B cell (primary cell): Measurements from ENCODE around the gene CD1D. TPM values are rescaled to one million over a fixed set of nuclear protein-coding genes. Genes with fewer than 3 reads are reported as not detected.

ENCODE experiments used
- ATAC-seq: fragments of 200-7000 bp; cut with Tn5 transposase; one replicate; pipeline ENCODE4 v1.10.0; 2021; ENCODE audit warnings: low read depth, mild to moderate bottlenecking, moderate number of reproducible peaks, moderate library complexity
- CTCF ChIA-PET: fragments of 350-600 bp; sonication (Branson Sonifier 250); formaldehyde crosslinking; loops from one replicate; lab custom pipeline; 2021; ENCODE audit warnings: antibody characterized with exemption, inconsistent platforms; lab: Charles Lee
- POLR2A ChIA-PET: fragments of 350-600 bp; sonication (Branson Sonifier 250); formaldehyde crosslinking; loops from one replicate; lab custom pipeline; 2021; ENCODE audit warnings: antibody characterized with exemption; lab: Charles Lee
- DNase-seq: peaks from one replicate; pipeline ENCODE4 v3.0.0; 2013
- H2AFZ ChIP-seq: 2 replicates; pipeline ENCODE4 v1.6.1; 2012; ENCODE audit warnings: mild to moderate bottlenecking, low read depth, low read length; ENCODE audit not compliant: insufficient read depth, poor library complexity, severe bottlenecking
- H3K27ac ChIP-seq, 2 donors: 1 replicate in 1 of 2; 2 replicates in 1 of 2; pipeline ENCODE4 v1.5.1; 2012 to 2013; ENCODE audit warnings: low read length in 2 of 2, mild to moderate bottlenecking in 2 of 2, moderate library complexity in 1 of 2
- H3K27me3 ChIP-seq, 4 experiments: fragments of 200-600 bp in 1 of 4; sonication (generic) in 1 of 4; replicated peaks in 1 of 4; 1 replicate in 2 of 4; 2 replicates in 2 of 4; pipeline versions ENCODE4 v1.6.1 to v1.7.0; 2013 to 2016; ENCODE audit warnings: low read length in 3 of 4, mild to moderate bottlenecking in 2 of 4, mixed read lengths in 1 of 4, moderate library complexity in 1 of 4; ENCODE audit not compliant: insufficient read depth in 4 of 4, control insufficient read depth in 3 of 4; ENCODE audit errors: control extremely low read depth in 1 of 4
- H3K36me3 ChIP-seq, 2 experiments: replicated peaks in 1 of 2; 1 replicate in 1 of 2; 2 replicates in 1 of 2; pipeline versions ENCODE4 v1.6.1 to v1.7.1; 2013; ENCODE audit warnings: low read length in 1 of 2; ENCODE audit not compliant: insufficient read depth in 2 of 2, control insufficient read depth in 1 of 2; ENCODE audit errors: control extremely low read depth in 1 of 2, extremely low read depth in 1 of 2
- H3K4me1 ChIP-seq, 2 donors: fragments of 200-600 bp in 1 of 2; sonication (generic) in 1 of 2; 1 replicate in 1 of 2; 2 replicates in 1 of 2; pipeline versions ENCODE4 v1.5.1 to v1.6.1; 2013 to 2017; ENCODE audit warnings: low read length in 2 of 2; ENCODE audit not compliant: control insufficient read depth in 2 of 2, insufficient read depth in 2 of 2
- H3K4me2 ChIP-seq: replicated peaks from 2 replicates; pipeline ENCODE3; 2012; ENCODE audit warnings: mild to moderate bottlenecking, low read depth, low read length; ENCODE audit not compliant: poor library complexity, severe bottlenecking
- H3K4me3 ChIP-seq, 5 experiments: fragments of 200-600 bp in 1 of 5; sonication (generic) in 1 of 5; 1 replicate in 3 of 5; 2 replicates in 2 of 5; pipeline versions ENCODE4 v1.5.1 to v1.7.0; 2011 to 2016; ENCODE audit warnings: low read length in 4 of 5, mild to moderate bottlenecking in 4 of 5, low read depth in 2 of 5, control low read depth in 1 of 5, moderate library complexity in 1 of 5; ENCODE audit not compliant: insufficient read depth in 1 of 5; ENCODE audit errors: control extremely low read depth in 1 of 5, extremely low read depth in 1 of 5
- H3K79me2 ChIP-seq: fragments of 200-600 bp; sonication (generic); one replicate; pipeline ENCODE4 v1.6.0; 2016; ENCODE audit warnings: low read length; ENCODE audit not compliant: control insufficient read depth, insufficient read depth
- H3K9ac ChIP-seq: fragments of 200-600 bp; sonication (generic); 2 replicates; pipeline ENCODE4 v1.6.1; 2017; ENCODE audit warnings: mild to moderate bottlenecking, low read length, moderate library complexity
- H3K9me3 ChIP-seq, 3 donors: one replicate each; pipeline versions ENCODE4 v1.6.1 to v1.7.1; 2013; ENCODE audit warnings: low read length in 2 of 3; ENCODE audit not compliant: control insufficient read depth in 2 of 3, insufficient read depth in 1 of 3; ENCODE audit errors: control extremely low read depth in 1 of 3
- H4K20me1 ChIP-seq: 2 replicates; pipeline ENCODE4 v1.6.0; 2012; ENCODE audit warnings: mild to moderate bottlenecking, low read length; ENCODE audit not compliant: insufficient read depth, control insufficient read depth, poor library complexity, severe bottlenecking
- H3K27ac Mint-ChIP-seq: one replicate; pipeline ENCODE4 v1.8.0; 2021; ENCODE audit warnings: mixed read lengths
- H3K27me3 Mint-ChIP-seq: one replicate; pipeline ENCODE4 v1.8.0; 2021; ENCODE audit warnings: mixed read lengths
- H3K4me1 Mint-ChIP-seq: one replicate; pipeline ENCODE4 v1.8.0; 2021; ENCODE audit warnings: mixed read lengths
- H3K4me3 Mint-ChIP-seq: one replicate; pipeline ENCODE4 v1.8.0; 2021; ENCODE audit warnings: mixed read lengths
- H3K9me3 Mint-ChIP-seq: one replicate; pipeline ENCODE4 v1.8.0; 2022; ENCODE audit warnings: mixed read lengths; ENCODE audit not compliant: insufficient read depth
- CTCF ChIP-seq: fragments of 200-600 bp; IDR thresholded peaks from one replicate; pipeline ENCODE4 v1.8.0; 2022; ENCODE audit warnings: antibody characterized with exemption, mild to moderate bottlenecking
- EZH2 ChIP-seq: IDR thresholded peaks from 2 replicates; pipeline ENCODE4 v1.6.1; 2012; ENCODE audit warnings: borderline replicate concordance, low read depth, mild to moderate bottlenecking, moderate library complexity, low read length; ENCODE audit not compliant: insufficient read depth, poor library complexity, severe bottlenecking
- WGBS: methylation state at CpG from one replicate; pipeline ENCODE4 v1.1.5; 2013; ENCODE audit warnings: missing lambda C conversion rate; ENCODE audit not compliant: insufficient coverage; 5-methylcytosine and 5-hydroxymethylcytosine counted together
- intact Hi-C: fragments of 100-400 bp; cut with micrococcal nuclease; formaldehyde crosslinking; loops from one replicate; pipeline ENCODE4 v1.10.0; 2022
- polyA plus RNA-seq: library from polyadenylated mRNA; depleted of rRNA; stranded (reverse); fragments of >200 nt; gene quantifications from 2 replicates; pipeline ENCODE4 v1.2.3, GENCODE V29; 2012
- total RNA-seq, 2 donors: library from RNA; stranded (reverse); fragments of 120-200 nt in 1 of 2; gene quantifications; 1 replicate in 1 of 2; 2 replicates in 1 of 2; pipeline versions ENCODE4 v1.2.3 to v1.2.4, GENCODE V29; 2013 to 2022

Gene CD1D
- total and polyA plus RNA-seq, 2 donors (not counting 1 experiment from before 2014, with no cell fraction given) = 5.9 to 23.6 TPM

DNA sequence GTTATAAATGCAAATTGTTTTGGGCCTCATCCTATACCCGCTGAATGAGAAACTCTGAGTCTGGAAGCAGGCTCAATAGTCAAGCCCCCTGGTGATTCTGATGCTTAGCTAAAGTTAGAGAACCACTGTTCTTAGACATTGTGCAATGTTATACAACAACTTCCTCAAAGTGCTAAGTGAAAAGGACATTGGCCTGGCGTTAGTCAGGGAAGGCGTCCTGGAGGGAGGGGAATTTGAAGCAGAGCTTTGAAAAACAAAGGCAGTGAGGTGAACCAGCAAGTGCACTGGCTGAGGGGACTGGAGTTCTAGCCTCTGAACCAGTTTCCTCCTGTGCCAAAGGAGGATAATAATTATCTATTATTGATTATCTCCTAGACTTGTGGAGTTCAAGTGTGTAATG is 5.1 kb downstream of the CD1D start:
- no peaks in the 10 kb centered on the region for H3K27me3 ChIP-seq
- Mint-ChIP-seq H3K27me3 (no peaks in the 10 kb centered on the region), H3K9me3 (no peaks in the 10 kb centered on the region), H3K4me1 (peaks cover 56% of the 10 kb centered on the region), H3K27ac (peak overlapping the region; percentile 51), H3K4me3 (no peak overlapping the region)
- H3K9me3 ChIP-seq = no peaks in the 10 kb centered on the region
- no peaks in the 10 kb centered on the region for H4K20me1 ChIP-seq
- H3K27ac ChIP-seq = no peak overlapping the region
- ATAC-seq (no peak), DNase-seq (no peak)
- H3K4me3 ChIP-seq = no peak overlapping the region
- ChIA-PET CTCF (interaction anchor here (1.1 to 5.1 kb wide), 5 partner anchors 12 to 144 kb away, joined by 4 to 44 read pairs (median 5); no protein-coding TSS in a partner anchor), POLR2A (interaction anchor here (0.6 kb wide), 1 partner anchor 19 kb away, joined by 4 read pairs; no protein-coding TSS in a partner anchor)
- H2AFZ ChIP-seq = no peak overlapping the region
- TF ChIP-seq EZH2 (no peak), CTCF (no peak)
- H3K4me2 ChIP-seq = no peak overlapping the region
- H3K79me2 ChIP-seq = peaks cover 20% of the 10 kb centered on the region
- H3K4me1 ChIP-seq = peaks cover 35 to 37% of the 10 kb centered on the region in 2 donors
- H3K9ac ChIP-seq = no peak overlapping the region
- peaks cover 0 to 20% of the 10 kb centered on the region in 2 experiments for H3K36me3 ChIP-seq
- intact Hi-C loops = no loop called here
- 100% methylated on average over 1 of the region's 3 CpGs for WGBS

DNA sequence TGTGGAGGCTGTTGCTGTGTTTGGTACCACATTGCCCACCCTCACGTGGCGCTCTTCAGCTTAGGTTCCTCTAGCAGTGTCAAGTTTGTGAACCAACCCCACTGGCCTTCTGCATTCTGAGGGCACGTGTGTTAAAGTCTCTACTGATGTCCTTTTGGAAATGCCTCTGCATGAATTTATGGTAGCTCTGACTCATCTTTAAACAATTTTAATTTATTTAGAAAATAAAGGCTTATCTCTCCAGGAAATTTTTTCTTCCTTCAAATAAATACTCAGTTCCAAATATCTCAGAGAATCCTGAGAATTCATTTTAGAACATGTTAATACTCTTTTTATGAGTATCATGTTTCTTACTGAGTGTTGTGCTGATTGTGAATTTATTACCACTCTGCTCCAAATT is 5.5 kb downstream of the CD1D start:
- ATAC-seq = no peak
- no peaks in the 10 kb centered on the region for H3K27me3 ChIP-seq
- no peaks in the 10 kb centered on the region for H3K9me3 ChIP-seq
- peaks cover 34 to 37% of the 10 kb centered on the region in 2 donors for H3K4me1 ChIP-seq
- ChIA-PET POLR2A (interaction anchor here (0.6 kb wide), 1 partner anchor 20 kb away, joined by 4 read pairs; no protein-coding TSS in a partner anchor), CTCF (interaction anchor here (1.2 to 5.1 kb wide), 5 partner anchors 11 to 144 kb away, joined by 4 to 44 read pairs (median 5); no protein-coding TSS in a partner anchor)
- Mint-ChIP-seq H3K27ac (no peak overlapping the region), H3K4me3 (no peak overlapping the region), H3K9me3 (no peaks in the 10 kb centered on the region), H3K27me3 (no peaks in the 10 kb centered on the region), H3K4me1 (peaks cover 51% of the 10 kb centered on the region)
- H3K4me3 ChIP-seq = no peak overlapping the region
- peaks cover 0 to 20% of the 10 kb centered on the region in 2 experiments for H3K36me3 ChIP-seq
- intact Hi-C loops = no loop called here
- no peak overlapping the region for H2AFZ ChIP-seq
- H3K9ac ChIP-seq = no peak overlapping the region
- no peak for DNase-seq
- H3K79me2 ChIP-seq = peaks cover 18% of the 10 kb centered on the region
- no peak overlapping the region for H3K4me2 ChIP-seq
- H4K20me1 ChIP-seq = no peaks in the 10 kb centered on the region
- 92% methylated on average over 2 of the region's 3 CpGs for WGBS
- no peak for TF ChIP-seq EZH2
- no peak for TF ChIP-seq CTCF
- no peak overlapping the region for H3K27ac ChIP-seq
